ENCODE data around the gene ITGB6. TPM values are rescaled to one million over a fixed set of nuclear protein-coding genes. Genes with fewer than 3 reads are reported as not detected.
A peak's percentile ranks its signal among the peaks of the same experiment; 100 is the strongest.

Gene ITGB6
- total and polyA plus RNA-seq, 2 donors (not counting 3 experiments of a cell fraction or from before 2014, with no cell fraction given), result 0.03 TPM; not detected in 1

- TF ChIP-seq MYC (IDR thresholded peaks at IDR 0.05; ENCODE audit: low read depth, low read length) (no peak), JUN (IDR thresholded peaks at IDR 0.05; ENCODE audit: borderline replicate concordance, insufficient read depth, insufficient read length, low read depth) (peak; percentile 69), GATA2 (IDR thresholded peaks at IDR 0.05; ENCODE audit: insufficient read depth, insufficient read length, low read depth, low read length) (peak; percentile 67), POLR2AphosphoS5 (IDR thresholded peaks at IDR 0.05; ENCODE audit: insufficient read depth, low read depth, low read length) (peak; percentile 85), FOS (IDR thresholded peaks at IDR 0.05; ENCODE audit: borderline replicate concordance, insufficient read depth, low read length) (peak; percentile 96)
- H3K9me3 ChIP-seq (replicated peaks; ENCODE audit: control insufficient read depth, insufficient read depth, low read length), result no peaks in the 10 kb centered on the region
- DNase-seq (ENCODE audit: low read depth, low spot score) (peak; percentile 84), FAIRE-seq (peak; percentile 60)
- POLR2A ChIA-PET, result no interaction called here
- peak overlapping the region; percentile 95 for H3K27ac ChIP-seq (ENCODE audit: insufficient read depth, low read depth, low read length)
- H3K36me3 ChIP-seq (ENCODE audit: control insufficient read depth in 2 of 2, extremely low read depth in 1 of 2, insufficient read depth in 2 of 2, low read length in 2 of 2), result no peaks in the 10 kb centered on the region
- no peaks in the 10 kb centered on the region for H3K79me2 ChIP-seq (ENCODE audit: control insufficient read depth, insufficient read depth, low read length)
- intact Hi-C loops (cut with micrococcal nuclease), result loop anchor here (1.0 to 5.0 kb wide), 3 partner anchors 20 to 144 kb away; no protein-coding TSS in a partner anchor
- H3K4me2 ChIP-seq (ENCODE audit: insufficient read depth, low read length), result peak overlapping the region; percentile 40
- CTCF ChIA-PET, result interaction anchor here (1.5 to 9.0 kb wide), 4 partner anchors 14 to 118 kb away, joined by 5 to 56 read pairs (median 25); no protein-coding TSS in a partner anchor
- peak overlapping the region; percentile 88 for H3K9ac ChIP-seq (replicated peaks; ENCODE audit: extremely low read depth, insufficient read depth, low read length)
- H3K4me3 ChIP-seq (replicated peaks in 1 of 3; ENCODE audit: insufficient read depth in 1 of 3, low read depth in 1 of 3, low read length in 3 of 3), result no peak overlapping the region
- H3K9me1 ChIP-seq (replicated peaks; ENCODE audit: control insufficient read depth, extremely low read depth, insufficient read depth, low read length), result no peaks in the 10 kb centered on the region
- BruUV-seq (replicated peaks), result TSS peak; percentile 75
- H3K27me3 ChIP-seq (ENCODE audit: control insufficient read depth in 2 of 2, insufficient read depth in 2 of 2, low read length in 2 of 2), result no peaks in the 10 kb centered on the region
- H3K4me1 ChIP-seq (ENCODE audit: control insufficient read depth, extremely low read depth, insufficient read depth, low read length), result peaks cover 72% of the 10 kb centered on the region
- no peaks in the 10 kb centered on the region for H4K20me1 ChIP-seq (replicated peaks; ENCODE audit: control insufficient read depth, extremely low read depth, insufficient read depth, low read length)
- no peak overlapping the region for H2AFZ ChIP-seq (ENCODE audit: low read depth, low read length)
- dilution Hi-C loops (cut with MboI; ENCODE audit: extremely low pct_ligation_motif_present, low sequenced_read_pairs), result no loop called here
Observed at GRCh38 chr2:160228141-160228917, 28.3 kb upstream of the ITGB6 start.
